Heart right ventricle (tissue), 16 donors: ENCODE data around the gene PHACTR3. TPM values are rescaled to one million over a fixed set of nuclear protein-coding genes. Genes with fewer than 3 reads are reported as not detected.

Experiments
- ATAC-seq, 8 donors: fragments of 200-7000 bp; cut with Tn5 transposase; one replicate each; pipeline ENCODE4 v1.9.1; 2020; ENCODE audit warnings: mild to moderate bottlenecking in 8 of 8, moderate library complexity in 8 of 8, moderate number of reproducible peaks in 1 of 8
- DNase-seq, 2 donors: peaks; one replicate each; pipeline ENCODE4 v3.0.0-alpha.2; 2020
- H3K27ac ChIP-seq, 10 donors: fragments of 200-600 bp; sonication (generic) in 2 of 10; one replicate each; pipeline versions ENCODE4 v1.5.0 to v1.8.0; 2020 to 2022; ENCODE audit warnings: mild to moderate bottlenecking in 3 of 10
- H3K27me3 ChIP-seq, 7 donors: fragments of 200-600 bp; one replicate each; pipeline ENCODE4 v1.8.0; 2021 to 2022; ENCODE audit warnings: mild to moderate bottlenecking in 2 of 7
- H3K36me3 ChIP-seq, 9 donors: fragments of 200-600 bp; sonication (generic) in 1 of 9; one replicate each; pipeline versions ENCODE4 v1.5.0 to v1.8.0; 2020 to 2022; ENCODE audit warnings: mild to moderate bottlenecking in 2 of 9
- H3K4me1 ChIP-seq, 9 donors: fragments of 200-600 bp; sonication (generic) in 1 of 9; one replicate each; pipeline versions ENCODE4 v1.5.0 to v1.8.0; 2020 to 2022; ENCODE audit warnings: mild to moderate bottlenecking in 4 of 9
- H3K4me3 ChIP-seq, 10 donors: fragments of 200-600 bp; sonication (generic) in 2 of 10; one replicate each; pipeline versions ENCODE4 v1.5.0 to v1.8.0; 2020 to 2022; ENCODE audit warnings: mild to moderate bottlenecking in 7 of 10, moderate library complexity in 2 of 10
- H3K9me3 ChIP-seq, 11 donors: fragments of 200-600 bp in 10 of 11; sonication (generic) in 2 of 11; one replicate each; pipeline versions ENCODE4 v1.5.0 to v1.8.0; 2013 to 2022; ENCODE audit warnings: mild to moderate bottlenecking in 2 of 11, control low read depth in 1 of 11, moderate library complexity in 1 of 11
- CTCF ChIP-seq, 9 donors: fragments of 200-600 bp; sonication (generic) in 2 of 9; IDR thresholded peaks; one replicate each; pipeline versions ENCODE4 v1.5.0 to v1.8.0; 2021 to 2022; ENCODE audit warnings: antibody characterized with exemption in 9 of 9, mild to moderate bottlenecking in 5 of 9, moderate library complexity in 1 of 9
- WGBS, 2 donors: extraction: QIAGEN DNeasy Blood & Tissue Kit; methylation state at CpG; one replicate each; pipeline ENCODE4 v1.1.7; 2013; ENCODE audit warnings: inconsistent platforms in 1 of 2; 5-methylcytosine and 5-hydroxymethylcytosine counted together
- intact Hi-C, 10 donors: fragments of 100-400 bp; cut with DNase I; formaldehyde crosslinking; loops; one replicate each; pipeline versions ENCODE4 v1.11.1 to v1.14.2; 2022
- polyA plus RNA-seq, 2 donors: library from polyadenylated mRNA; stranded (reverse); fragments of 200-250 nt; gene quantifications; one replicate each; pipeline ENCODE4 v1.2.3, GENCODE V29; 2013
- total RNA-seq, 10 donors: library from RNA; stranded (reverse); fragmentation: NEBNext Ultra II Directional in 3 of 10; extraction: Animal tissue kit (Norgen Biotek cat#: 25700) in 3 of 10; gene quantifications; one replicate each; pipeline versions ENCODE4 v1.2.1 to v1.2.4, GENCODE V29; 2021 to 2023
- donor health status: Arrhythmogenic right ventricular cardiomyopathy.
- donor health status: ischemic (EF 13 %, LVEDD 7.1; RV severe dilation, severe dysfunction).
- donor health status: healthy with polysubstance abuse.
- donor health status: DM: no; HTN: yes; CAD: no.
- donor health status: DM: no; HTN: no; CAD: no.
- donor health status: ischemic (EF 25% LVEDD 6.9; RV normal size, moderate dysfunction).
- donor health status: ischemic (EF 25% LVEDD 5.7; RV mildly dilated, moderate dysfunction).
- donor health status: healthy.
- donor health status: DM: yes; HTN: yes; CAD: no.
- donor health status: Ischemic cardiomyopathy.
- donor health status: ischemic (EF 35%, LVEDD 5.7; RV mildly dilated, moderate dysfunction).
- donor health status: nonischemic (EF 11% LVEDD 7.7; RV severe dilation, severe dysfunction).
- donor health status: DM: yes; HTN: yes; CAD: no.
- donor health status: PGD.
- donor health status: ischemic (EF 29% LVEDD 5.4; RV normal size, mild dysfunction).
- donor health status: nonischemic (EF 23%, LVEDD 6.1; RV moderate dilation, normal function).

The PHACTR3 gene
- total and polyA plus RNA-seq, 12 donors, result 0.51 to 24.1 (median 3.7) TPM

- DNase-seq, result no peak
- no peak for TF ChIP-seq CTCF (IDR thresholded peaks at IDR 0.05)
- peak in 1 of 8 donors; percentile 3 for ATAC-seq
- Histone ChIP-seq H3K4me3 (no peak overlapping the region), H3K27me3 (peaks cover 0 to 77% (median 50%) of the 10 kb centered on the region in 7 donors), H3K27ac (no peak overlapping the region), H3K9me3 (no peaks in the 10 kb centered on the region), H3K36me3 (no peaks in the 10 kb centered on the region), H3K4me1 (peaks cover 0 to 17% (median 6%) of the 10 kb centered on the region in 9 donors)
- WGBS, 2 donors, result 42 to 51% methylated on average over 5 of the region's 5 CpGs
- intact Hi-C loops, result loop anchor here in 2 of 10 donors (10.0 kb wide), 2 partner anchors 270 to 280 kb away; no protein-coding TSS in a partner anchor
These were observed 29.1 kb upstream of the PHACTR3 start for GRCh38 chr20:59575216-59575615.

- TF ChIP-seq CTCF (IDR thresholded peaks at IDR 0.05), result no peak
- H3K9me3 ChIP-seq, result no peaks in the 10 kb centered on the region
- H3K4me3 ChIP-seq, result no peak overlapping the region
- H3K4me1 ChIP-seq, result peaks cover 0 to 20% (median 6%) of the 10 kb centered on the region in 9 donors
- H3K27ac ChIP-seq, result no peak overlapping the region
- DNase-seq (no peak), ATAC-seq (peak in 2 of 8 donors; percentile 16 to 21)
- H3K27me3 ChIP-seq, result peaks cover 0 to 77% (median 50%) of the 10 kb centered on the region in 7 donors
- WGBS, 2 donors, result 81 to 86% methylated on average over 1 of the region's 1 CpG
- H3K36me3 ChIP-seq, result no peaks in the 10 kb centered on the region
- intact Hi-C loops, result loop anchor here in 2 of 10 donors (10.0 kb wide), 2 partner anchors 269 to 279 kb away; no protein-coding TSS in a partner anchor
These were observed 28.7 kb upstream of the PHACTR3 start for GRCh38 chr20:59575653-59576052.

- Histone ChIP-seq H3K9me3 (no peaks in the 10 kb centered on the region), H3K4me3 (peak overlapping the region in 3 of 10 donors; percentile 40 to 46 (median 42)), H3K27ac (no peak overlapping the region), H3K36me3 (no peaks in the 10 kb centered on the region), H3K27me3 (peaks cover 0 to 72% (median 50%) of the 10 kb centered on the region in 7 donors), H3K4me1 (peaks cover 0 to 22% (median 4%) of the 10 kb centered on the region in 9 donors)
- intact Hi-C loops, result loop anchor here in 2 of 10 donors (10.0 kb wide), 2 partner anchors 268 to 278 kb away; no protein-coding TSS in a partner anchor
- no peak for DNase-seq
- WGBS, 2 donors, result 64 to 68% methylated on average over 18 of the region's 18 CpGs
- ATAC-seq, result no peak
- TF ChIP-seq CTCF (IDR thresholded peaks at IDR 0.05), result no peak
These were observed 28.0 kb upstream of the PHACTR3 start for GRCh38 chr20:59576216-59576953.

GRCh38 chr20:59577037-59577808 lies 27.1 kb upstream of the PHACTR3 start:
- DNase-seq (no peak), ATAC-seq (peak in 1 of 8 donors; percentile 51)
- TF ChIP-seq CTCF (IDR thresholded peaks at IDR 0.05), result no peak
- intact Hi-C loops, result loop anchor here in 2 of 10 donors (10.0 kb wide), 2 partner anchors 268 to 278 kb away; no protein-coding TSS in a partner anchor
- Histone ChIP-seq H3K36me3 (no peaks in the 10 kb centered on the region), H3K9me3 (no peaks in the 10 kb centered on the region), H3K4me3 (peak overlapping the region in 8 of 10 donors; percentile 35 to 46 (median 40)), H3K4me1 (peaks cover 0 to 14% (median 2%) of the 10 kb centered on the region in 9 donors), H3K27ac (peak overlapping the region in 2 of 10 donors; percentile 40 to 69), H3K27me3 (peaks cover 0 to 63% (median 50%) of the 10 kb centered on the region in 7 donors)
- 4% methylated on average over 74 to 95 of the region's 95 CpGs for WGBS, 2 donors
